DMS114 treated with DMSO at 0.1 percent for 48 hours (cell line): Measurements from ENCODE around the gene SFTPA2.
"Not testable (repeated sequence)": the region's sequence is repeated elsewhere in the genome, so short reads cannot be mapped to it uniquely, and the experiment has no call there.

Experiments used
- DNase-seq: peaks from one replicate; lab custom pipeline; 2025; ENCODE audit not compliant: unreplicated experiment; lab: John Stamatoyannopoulos, UW

SFTPA2 gene

DNA sequence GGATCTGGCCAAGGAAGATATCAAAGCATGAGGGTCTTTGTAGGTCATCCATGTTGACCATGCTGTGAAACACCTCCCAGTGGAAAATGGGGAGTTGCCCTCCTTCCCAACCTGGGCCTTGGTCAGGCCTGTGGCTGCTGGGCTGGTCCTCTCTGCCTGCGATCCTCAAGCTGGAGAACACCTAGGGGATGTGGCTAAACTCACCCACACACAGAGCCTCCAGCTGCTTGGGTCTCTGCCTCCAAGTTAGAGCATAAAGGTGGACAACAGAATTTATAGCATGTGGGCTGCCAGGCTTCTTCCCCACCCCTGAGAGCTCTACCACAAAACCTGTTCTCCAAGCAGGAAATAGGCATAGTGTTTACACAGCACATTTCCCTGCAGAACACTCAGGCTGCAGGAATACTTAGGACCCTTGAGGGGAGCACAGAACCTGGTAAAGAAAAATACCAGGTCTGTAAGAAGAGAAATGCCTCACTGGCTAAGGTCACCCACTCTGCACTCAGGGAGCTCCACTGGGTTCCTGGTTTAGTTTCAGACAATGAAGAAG lies at the start of gene SFTPA2:
Gene SFTPA2 (minus strand): TSS at position 248 of the 550 bp plus-strand sequence. CDS start 924 bp downstream, outside the sequence.
- no peak for DNase-seq

DNA sequence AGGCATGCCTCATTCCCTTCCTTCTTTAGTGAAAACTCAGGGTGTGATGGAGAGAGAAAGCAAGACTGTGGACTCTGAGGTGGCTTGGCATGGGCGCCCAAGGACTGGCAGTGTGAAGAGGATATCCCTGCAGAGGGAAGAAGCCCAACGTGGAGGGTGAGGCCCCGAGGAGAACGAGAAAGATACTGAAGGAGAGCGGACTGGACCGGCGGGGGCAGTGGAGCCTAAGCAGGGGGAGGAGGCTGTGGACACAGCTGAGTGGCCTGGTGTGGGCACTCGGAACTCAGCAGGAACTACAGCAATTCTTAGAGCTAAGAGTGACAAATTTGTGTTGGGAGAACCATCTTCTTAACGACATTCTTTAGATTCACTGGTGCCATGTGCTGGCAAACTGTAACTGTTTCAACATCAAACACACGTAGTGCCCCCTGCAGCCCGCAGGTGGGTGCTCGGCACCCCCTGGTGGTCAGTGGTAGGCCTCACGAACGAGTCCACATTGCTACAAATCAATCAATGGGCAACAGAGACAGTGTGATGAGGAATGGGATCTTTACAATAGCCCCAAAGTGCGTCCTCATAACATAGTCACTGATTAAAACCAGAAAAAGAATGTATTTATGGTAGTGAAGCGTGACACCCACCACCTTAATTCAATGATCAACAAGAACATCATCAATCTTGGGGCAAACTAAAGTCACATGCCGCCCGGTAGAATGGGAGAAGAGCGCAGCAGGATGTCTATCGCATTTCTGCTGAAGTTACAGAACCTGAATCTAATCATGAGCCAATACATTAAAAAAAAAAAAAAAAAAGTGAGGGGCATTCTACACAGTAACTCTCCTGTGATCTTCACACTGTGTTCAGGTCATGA lies 48.5 kb upstream of the SFTPA2 start:
- DNase-seq = peak; percentile 14

DNA sequence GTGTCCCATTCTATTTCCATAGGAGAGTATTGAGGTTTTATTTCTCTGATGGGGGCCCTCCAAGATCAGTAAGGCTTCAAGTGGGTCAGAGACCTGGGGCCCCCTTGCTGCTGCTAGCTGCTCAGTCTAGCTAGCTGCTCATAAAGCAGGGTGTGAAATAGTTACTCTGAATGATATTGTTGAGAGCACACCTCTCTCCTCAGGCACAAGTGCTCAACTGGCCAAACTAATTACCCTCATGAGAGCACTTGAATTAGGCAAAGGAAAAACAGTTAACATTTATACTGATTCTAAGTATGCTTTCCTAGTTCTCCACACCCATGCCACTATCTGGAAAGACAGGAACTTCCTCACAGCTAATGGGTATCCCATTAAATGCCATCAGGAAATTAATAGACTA lies 45.1 kb upstream of the SFTPA2 start:
- no peak for DNase-seq

DNA sequence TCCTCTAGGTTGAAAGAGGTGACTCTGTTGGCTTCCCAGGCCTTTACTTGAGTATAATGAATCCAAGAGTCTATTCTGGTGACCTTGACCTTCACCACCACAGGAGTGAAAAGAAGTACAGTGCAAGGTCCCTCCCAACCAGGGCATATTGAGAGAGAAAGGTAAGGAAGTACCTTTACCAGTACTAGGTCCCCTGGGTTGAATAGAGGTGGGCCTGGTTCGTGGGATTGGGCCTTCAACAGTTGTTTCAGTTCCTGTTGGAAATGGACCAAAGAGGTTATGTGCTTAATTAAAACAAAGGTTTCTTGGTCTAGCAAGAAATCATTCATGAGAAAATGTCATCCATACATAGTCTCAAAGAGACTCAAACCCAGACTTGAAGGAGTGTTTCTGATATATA lies 44.1 kb upstream of the SFTPA2 start:
- DNase-seq = no peak

DNA sequence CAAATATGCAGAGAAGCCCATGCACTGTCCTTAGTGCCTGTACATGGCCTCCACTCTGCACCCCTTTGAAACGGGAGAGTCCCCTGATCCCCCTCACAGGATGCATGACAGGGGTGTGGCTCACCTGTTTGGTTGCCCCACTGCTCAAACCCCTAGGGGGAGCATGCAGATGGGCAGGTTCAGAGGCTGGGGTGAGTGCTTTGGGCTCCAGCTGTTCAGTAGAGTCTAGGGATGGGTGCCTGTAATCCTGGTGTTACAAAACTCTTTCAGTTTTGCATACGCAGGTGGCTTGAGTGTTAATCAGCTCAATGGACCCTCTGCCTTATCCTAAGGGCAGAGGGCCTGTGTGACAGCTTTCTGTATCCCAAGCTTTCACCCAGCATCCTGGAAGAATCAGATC lies 42.7 kb upstream of the SFTPA2 start:
- no peak for DNase-seq

DNA sequence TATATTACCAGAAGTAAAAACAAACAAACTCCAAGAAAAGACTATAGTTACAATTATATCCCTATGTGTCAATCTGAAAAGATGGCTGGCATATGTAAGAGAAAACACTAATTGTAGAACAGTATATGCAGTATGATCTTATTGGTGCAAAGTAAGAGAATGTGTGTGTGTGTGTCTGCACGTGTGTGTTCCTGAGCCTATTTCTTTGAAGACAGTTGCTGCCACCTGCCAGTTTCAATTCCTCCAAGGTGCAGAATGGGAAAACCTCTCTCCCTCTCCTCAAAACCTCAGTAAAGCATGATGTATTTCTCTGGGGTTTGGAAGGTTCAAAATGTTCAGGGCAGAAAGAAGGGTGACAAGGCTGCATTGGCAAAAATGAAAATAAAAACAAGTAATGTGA lies 41.7 kb upstream of the SFTPA2 start:
- no peak for DNase-seq

DNA sequence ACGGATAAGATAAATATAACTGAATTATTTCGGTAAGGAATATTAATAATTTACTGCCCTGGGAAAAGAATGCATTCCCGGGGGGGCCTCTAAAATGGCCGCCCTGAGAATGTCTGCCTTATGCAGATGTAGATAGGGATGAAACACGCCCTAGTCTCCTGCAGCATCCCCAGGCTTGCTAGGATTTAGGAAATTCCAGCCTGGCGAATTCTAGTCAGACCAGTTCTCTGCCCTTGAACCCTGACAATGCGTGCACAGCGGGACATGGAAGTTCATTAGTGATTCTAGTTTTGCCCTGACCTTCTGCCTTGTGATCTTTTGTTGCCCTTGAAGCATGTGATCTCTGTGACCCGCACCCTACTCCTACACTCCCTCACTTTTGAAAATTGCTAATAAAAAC lies 39.4 kb upstream of the SFTPA2 start:
- not testable (repeated sequence) for DNase-seq

DNA sequence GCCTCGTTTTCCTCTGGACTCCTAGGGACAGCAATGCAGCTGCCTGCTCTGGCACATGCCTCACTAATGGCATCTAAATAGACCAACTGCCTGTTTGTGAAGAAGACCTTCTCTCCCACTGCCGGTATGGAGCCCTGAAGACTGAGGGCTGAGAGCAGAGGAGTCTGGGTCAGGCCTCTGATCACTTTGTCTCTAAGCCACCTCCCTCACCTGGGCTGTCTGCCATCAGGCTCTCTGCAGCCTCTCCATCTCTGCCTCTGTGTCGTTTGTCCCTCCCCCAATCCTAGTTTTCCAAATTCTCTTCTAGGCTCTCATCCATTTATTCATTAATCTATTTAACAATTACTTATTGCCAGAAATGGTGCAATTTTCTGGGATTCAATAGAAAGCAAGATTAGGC lies 35.3 kb upstream of the SFTPA2 start:
- DNase-seq = no peak

DNA sequence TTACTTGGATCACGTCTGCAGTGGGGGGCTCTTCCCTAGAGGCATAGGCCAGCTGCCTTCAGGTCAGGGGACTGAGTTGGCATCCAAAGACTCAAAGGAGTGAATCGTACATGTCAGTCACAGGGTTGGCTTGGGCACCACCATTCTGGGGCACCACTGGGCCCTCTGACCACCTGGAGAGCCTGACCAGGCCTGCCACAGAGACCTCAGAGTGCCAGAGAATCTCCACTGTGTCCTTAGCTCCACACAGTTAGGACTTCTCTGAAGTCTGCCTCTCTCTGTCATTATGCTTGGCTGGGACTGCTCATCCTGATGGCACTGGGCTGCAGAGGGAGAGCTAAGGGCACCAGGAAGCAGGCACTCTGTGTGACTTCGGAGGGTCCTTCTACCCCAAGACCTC lies 34.4 kb upstream of the SFTPA2 start:
- DNase-seq = not testable (repeated sequence)

DNA sequence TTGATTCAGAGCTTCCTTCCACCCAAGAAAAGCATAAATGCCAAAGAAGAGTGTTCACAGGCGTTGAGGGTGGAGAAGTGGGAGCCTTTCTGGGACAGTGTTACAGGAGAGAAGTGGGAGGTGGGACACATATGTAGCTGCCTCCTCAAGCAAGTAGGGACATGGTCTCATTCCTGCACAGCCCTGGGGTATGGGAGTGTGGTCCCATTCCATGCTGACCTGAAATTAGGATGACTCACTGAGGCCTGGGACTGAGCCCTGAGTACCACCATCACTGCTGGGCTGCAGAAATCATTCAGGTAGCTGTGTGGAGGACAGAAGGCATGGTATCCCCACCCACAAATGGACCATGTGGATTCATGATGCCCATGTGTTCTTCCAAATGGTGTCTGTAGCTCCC lies 33.2 kb upstream of the SFTPA2 start:
- no peak for DNase-seq

DNA sequence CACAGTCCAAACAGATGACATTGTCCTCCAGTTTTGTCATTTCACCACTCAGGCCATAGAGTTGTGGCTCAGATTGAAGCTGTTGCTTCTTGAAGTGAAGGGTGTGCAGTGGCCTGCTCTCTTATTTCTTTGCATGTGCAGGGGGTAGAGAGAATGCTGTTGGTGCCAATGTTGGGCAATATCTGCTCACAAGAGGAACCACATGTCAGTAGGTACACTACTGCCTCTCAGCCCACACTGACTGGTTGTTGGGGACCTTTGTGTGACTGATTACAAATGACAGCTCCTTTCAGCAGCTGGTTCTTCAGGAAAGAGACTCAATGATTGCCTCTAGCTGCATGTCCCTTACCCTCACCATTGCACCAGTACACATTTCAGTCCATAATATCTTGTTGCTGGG lies 28.6 kb upstream of the SFTPA2 start:
- DNase-seq = no peak

DNA sequence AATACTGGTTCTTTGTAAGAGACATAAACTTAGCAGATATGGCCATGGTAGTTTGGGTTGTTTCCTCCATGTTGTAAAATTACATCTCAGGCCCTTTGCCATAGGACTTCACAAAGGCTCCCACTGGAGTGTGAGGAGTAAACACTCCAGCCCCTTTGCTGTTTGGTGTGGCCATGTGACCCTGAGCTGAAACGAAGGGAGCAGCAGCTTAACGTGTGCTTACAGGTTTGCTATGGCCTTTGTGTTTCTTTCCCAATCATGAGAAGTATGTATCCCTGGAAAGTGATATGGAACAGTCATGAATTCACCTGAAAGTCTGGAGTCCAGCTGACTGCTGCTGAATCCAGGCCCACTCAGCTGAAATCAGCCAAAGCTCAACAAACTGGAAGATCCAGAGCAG lies 26.7 kb upstream of the SFTPA2 start:
- no peak for DNase-seq

DNA sequence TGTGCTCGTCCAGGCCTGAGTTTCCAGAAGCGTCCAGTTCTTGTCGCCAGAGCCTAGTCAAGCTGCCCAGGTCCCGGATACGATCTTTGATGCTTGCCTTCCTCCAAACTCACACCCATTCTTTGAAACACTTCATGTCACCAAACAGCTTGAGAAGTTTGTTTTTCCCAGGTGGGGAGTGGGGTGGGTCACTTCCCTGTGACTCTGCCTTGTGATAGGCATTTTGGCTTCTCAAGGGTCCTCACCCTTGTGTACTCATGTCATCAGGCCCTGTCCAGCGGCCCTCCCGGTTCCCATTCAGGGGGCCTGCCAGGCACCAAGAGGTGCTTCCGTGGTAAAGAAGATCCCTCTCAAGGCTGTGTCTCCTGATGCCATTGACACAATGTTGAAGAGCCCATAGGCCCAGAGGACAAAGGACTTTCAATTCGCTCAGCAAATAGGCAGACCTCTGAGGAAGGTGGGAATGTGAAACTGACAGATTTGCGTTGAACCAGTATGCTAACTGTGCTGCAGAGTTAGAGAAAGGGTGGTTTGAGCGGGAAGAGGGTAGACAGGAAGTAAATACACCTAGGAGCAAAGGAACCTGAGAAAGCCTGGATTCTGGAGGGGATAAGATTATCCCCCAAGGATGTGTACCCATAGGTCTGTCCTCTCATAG lies 25.8 kb upstream of the SFTPA2 start:
- DNase-seq = no peak

DNA sequence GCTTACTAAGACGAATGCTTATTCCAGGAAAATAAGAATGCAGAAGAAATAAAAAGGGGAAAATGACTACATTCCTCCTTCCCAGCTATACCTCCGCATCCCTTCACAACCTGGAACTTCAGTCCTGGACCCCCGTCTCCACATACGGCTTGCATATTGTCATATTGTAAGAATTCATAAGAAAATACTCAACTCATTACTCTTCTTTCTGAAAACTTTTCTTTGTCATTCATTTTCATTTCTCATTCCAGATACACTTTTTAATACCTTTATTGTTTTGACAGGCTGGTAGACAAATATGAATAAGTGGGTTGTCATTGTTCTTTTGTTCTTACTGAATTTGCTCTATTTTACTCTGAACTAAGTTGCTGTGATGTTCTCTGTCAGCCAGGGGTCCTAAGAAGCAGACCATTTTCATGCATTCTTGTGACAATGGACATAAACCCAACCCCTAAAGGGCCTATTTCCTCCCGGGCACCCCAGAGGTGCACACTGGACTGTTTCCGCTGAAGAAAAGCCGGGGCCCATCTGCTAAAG lies 23.3 kb upstream of the SFTPA2 start:
- DNase-seq = no peak

DNA sequence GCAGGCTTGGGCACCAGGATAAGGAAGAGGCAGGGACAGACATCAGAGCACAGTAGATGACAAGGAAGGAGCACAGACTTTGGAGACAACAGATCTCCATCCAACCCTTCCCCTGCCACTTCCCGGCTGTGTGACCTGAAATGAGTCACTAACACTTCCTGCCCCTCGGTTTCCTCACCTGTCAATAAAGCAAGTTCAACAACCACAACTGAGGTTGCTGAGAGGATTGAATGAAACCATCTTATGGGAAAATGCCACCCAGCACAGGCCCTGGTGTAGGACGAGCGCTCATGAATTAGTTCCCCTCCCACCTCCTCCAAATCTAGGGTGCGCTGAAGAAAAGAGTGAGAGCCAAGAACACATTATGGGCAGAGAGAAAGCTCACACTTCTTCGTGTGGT lies 22.7 kb upstream of the SFTPA2 start:
- DNase-seq = not testable (repeated sequence)

DNA sequence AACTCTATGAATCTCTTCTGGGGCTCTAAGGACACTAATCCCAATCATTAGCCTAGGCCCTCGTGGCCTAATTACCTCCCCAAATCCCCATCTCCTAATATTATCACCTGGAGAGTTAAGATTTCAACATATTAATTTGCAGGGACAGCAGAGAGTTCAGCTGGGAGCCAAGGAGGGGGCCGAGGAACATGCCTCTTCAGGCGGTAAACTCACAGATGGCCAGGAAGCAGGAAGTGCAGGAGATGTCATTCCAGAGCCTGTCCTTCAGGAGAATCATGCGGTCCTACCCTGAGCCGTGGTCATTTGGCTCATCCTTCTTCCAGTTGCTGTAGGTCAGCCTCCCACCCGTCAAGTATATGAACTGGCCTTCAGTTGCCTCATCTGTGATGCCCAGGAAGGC lies 21.9 kb upstream of the SFTPA2 start:
- DNase-seq = no peak

DNA sequence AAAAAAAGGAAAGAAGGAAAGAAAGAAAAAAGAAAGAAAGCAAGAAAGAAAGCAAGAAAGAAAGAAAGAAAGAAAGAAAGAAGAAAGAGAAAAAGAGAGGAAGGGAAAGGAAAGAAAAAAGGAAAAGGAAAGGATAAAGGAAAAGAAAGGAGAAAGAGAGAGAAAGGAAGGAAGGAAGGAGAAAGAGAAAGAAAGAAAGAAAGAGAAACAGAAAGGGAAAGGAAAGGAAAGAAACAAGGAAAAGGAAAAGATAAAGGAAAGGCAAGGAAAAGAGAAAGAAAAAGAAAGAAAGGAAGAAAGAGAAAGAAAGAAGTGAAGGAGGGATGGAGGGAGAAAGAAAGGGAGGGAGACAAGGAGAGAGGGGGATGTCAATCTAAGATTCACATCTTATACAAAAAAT lies 20.8 kb upstream of the SFTPA2 start:
- no peak for DNase-seq

DNA sequence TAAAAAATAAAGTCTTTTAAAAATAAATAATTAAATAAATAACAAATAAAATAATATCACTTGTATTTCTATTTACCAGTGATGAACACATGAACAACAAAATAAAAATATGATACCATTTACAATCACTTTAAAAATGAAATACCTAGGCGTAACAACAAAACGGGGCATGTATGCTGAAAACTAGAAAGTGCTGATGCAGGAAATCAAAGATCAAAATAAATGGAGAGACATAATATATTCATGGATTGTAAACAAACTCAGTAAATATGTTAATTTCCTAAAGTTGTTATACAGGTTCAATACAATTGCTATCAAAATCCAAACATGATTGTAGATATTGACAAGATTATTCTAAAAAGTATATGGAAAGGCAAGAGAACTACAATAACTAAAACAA lies 19.2 kb upstream of the SFTPA2 start:
- no peak for DNase-seq

DNA sequence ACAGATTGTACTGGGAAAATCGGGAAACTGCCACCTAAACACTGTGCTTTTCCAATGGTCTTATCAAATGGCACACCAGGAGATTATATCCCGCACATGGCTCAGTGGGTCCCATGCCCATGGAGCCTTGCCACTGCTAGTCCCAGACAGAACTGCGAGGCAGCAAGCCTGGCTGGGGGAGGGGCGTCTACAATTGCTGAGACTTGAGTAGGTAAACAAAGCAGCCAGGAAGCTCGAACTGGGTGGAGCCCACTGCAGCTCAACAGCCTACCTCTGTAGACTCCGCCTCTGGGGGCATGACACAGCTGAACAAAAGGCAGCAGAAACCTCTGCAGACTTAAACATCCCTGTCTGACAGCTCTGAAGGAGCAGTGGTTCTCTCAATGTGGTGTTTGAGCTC lies 10.4 kb upstream of the SFTPA2 start:
- DNase-seq = not testable (repeated sequence)

DNA sequence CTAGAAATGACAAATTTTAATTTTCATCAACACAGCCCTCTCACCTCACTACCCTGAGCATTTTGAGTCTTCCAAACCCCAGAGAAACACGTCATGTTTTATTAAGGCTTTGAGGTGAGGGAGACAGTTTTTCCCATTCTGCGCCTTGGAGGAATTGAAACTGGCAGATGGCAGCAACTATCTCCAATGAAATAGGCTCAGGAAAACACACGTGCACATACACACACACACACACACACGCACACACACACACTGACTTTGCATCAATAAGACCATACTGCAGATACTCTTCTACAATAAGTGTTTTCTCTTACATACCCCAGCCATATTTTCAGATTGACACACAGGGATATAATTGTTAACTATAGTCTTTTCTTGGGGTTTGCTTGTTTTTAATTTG lies 3.2 kb upstream of the SFTPA2 start:
- DNase-seq = no peak

DNA sequence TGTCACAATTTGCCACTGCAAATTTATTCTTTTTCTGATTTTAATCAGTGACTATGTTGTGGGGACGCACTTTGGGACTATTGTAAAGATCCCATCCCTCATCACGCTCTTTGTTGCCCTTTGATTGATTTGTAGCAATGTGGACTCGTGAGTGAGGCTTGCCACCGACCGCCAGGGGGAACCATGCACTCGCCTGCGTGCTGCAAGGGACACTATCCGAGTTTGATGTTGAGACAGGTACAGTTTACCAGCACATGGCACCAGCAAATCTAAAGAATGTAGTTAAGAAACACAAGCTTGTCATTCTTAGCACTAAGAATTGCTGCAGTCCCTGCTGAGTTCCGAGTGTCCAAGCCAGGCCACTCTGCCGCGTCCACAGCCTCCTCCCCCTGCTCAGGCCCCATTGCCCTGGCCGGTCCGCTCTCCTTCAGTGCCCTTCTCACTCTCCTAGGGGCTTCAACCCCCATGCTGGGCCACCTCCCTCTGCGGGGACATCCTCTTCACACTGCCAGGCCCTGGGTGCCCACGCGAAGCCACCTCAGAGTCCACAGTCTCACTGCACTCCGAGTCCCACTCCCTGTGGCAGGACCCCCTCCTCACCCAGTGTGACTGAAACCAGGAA lies 2.0 kb upstream of the SFTPA2 start:
- peak; percentile 47 for DNase-seq

DNA sequence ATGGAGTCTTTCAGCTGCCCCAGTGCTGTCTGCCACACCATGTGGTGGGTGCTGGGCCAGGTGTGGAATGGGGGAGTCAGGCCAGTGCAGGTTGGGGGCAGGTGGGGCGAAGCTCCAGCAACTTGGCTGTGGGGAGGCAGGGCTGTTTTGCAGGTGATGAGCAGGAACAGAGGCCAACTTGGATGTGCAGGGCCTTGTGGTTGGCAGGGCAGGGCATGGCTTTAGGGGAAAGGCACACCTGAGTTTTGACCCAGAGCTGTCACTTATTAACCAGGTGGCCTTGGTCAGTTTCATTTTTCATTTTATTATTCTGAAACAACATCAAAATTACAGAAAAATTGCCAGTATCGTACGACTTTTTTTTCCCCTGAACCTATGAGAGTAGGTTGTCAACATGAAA lies 1.1 kb upstream of the SFTPA2 start:
- DNase-seq = no peak
